PFSK-1 (cell line): ENCODE data around the gene KLHL3.

Source experiments
- FOXP2 ChIP-seq: optimal IDR thresholded peaks from 2 replicates; pipeline ENCODE3; 2011; ENCODE audit warnings: borderline replicate concordance, control low read depth, inconsistent platforms; ENCODE audit not compliant: insufficient read depth; ENCODE audit errors: extremely low read length, extremely low read depth
- POLR2AphosphoS5 ChIP-seq: IDR thresholded peaks from 2 replicates; pipeline ENCODE4 v1.6.1; 2012; ENCODE audit warnings: low read depth, mild to moderate bottlenecking, control low read depth, low read length, moderate library complexity
- REST ChIP-seq, 2 experiments: IDR thresholded peaks; 2 replicates each; pipeline versions ENCODE4 v1.6.1 to v1.8.0; 2011 to 2012; ENCODE audit warnings: low read depth in 2 of 2, low read length in 2 of 2, control low read depth in 1 of 2, inconsistent platforms in 1 of 2, mild to moderate bottlenecking in 1 of 2, moderate library complexity in 1 of 2; ENCODE audit not compliant: insufficient read depth in 1 of 2
- SIN3A ChIP-seq: IDR thresholded peaks from 2 replicates; pipeline ENCODE4 v1.6.1; 2012; ENCODE audit warnings: mild to moderate bottlenecking, low read length, moderate library complexity, borderline replicate concordance; ENCODE audit not compliant: insufficient read depth
- TAF1 ChIP-seq: IDR thresholded peaks from 2 replicates; pipeline ENCODE4 v1.6.1; 2012; ENCODE audit warnings: low read length, control low read depth, borderline replicate concordance; ENCODE audit not compliant: insufficient read depth

Gene KLHL3

DNA sequence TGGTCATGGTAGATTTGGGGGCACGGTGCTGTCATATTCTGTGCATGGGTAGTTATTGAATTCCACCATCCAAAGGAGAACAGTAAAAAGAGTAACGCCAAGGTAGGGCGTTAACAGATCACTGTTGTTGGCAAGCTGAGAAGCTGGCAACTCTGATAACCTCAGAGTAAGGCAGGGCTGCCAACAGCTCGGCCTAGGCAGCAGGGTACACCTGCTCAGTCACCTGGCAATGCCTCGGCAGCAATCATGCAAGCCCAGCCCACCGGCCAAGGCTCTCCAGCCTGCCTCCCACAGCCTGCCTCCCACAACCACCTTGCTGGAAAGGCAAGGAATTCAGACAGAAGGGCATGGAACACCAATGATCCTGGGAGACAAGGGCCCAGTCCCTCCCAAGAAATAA lies 63.9 kb downstream of the KLHL3 start:
- TF ChIP-seq SIN3A: no peak
- TF ChIP-seq POLR2AphosphoS5: no peak
- TF ChIP-seq REST (IDR thresholded peaks at IDR 0.05; ENCODE audit: insufficient read depth in 1 of 2, low read depth in 2 of 2, low read length in 2 of 2): no peak
- TF ChIP-seq TAF1: no peak
- TF ChIP-seq FOXP2: no peak

GRCh38 chr5:137669811-137670210 lies 66.1 kb downstream of the KLHL3 start:
- TF ChIP-seq FOXP2: no peak
- TF ChIP-seq REST (IDR thresholded peaks at IDR 0.05; ENCODE audit: insufficient read depth in 1 of 2, low read depth in 2 of 2, low read length in 2 of 2): no peak
- no peak for TF ChIP-seq SIN3A

- TF ChIP-seq REST (IDR thresholded peaks at IDR 0.05; ENCODE audit: insufficient read depth in 1 of 2, low read depth in 2 of 2, low read length in 2 of 2) (no peak), TAF1 (no peak), POLR2AphosphoS5 (no peak), SIN3A (no peak), FOXP2 (no peak)
These were observed 67.3 kb downstream of the KLHL3 start for GRCh38 chr5:137668637-137669036.

- no peak for TF ChIP-seq TAF1
- no peak for TF ChIP-seq POLR2AphosphoS5
- TF ChIP-seq FOXP2: no peak
- no peak for TF ChIP-seq SIN3A
- TF ChIP-seq REST (IDR thresholded peaks at IDR 0.05; ENCODE audit: insufficient read depth in 1 of 2, low read depth in 2 of 2, low read length in 2 of 2): no peak
These were observed 68.5 kb downstream of the KLHL3 start for GRCh38 chr5:137667341-137667740.

- TF ChIP-seq POLR2AphosphoS5 (no peak), FOXP2 (no peak), TAF1 (no peak), REST (IDR thresholded peaks at IDR 0.05; ENCODE audit: insufficient read depth in 1 of 2, low read depth in 2 of 2, low read length in 2 of 2) (no peak), SIN3A (no peak)
These were observed 69.0 kb downstream of the KLHL3 start for GRCh38 chr5:137666901-137667300.
